Neural cell (in vitro differentiated cells): ENCODE data around the gene MARK3. TPM values are rescaled to one million over a fixed set of nuclear protein-coding genes. Genes with fewer than 3 reads are reported as not detected.

Experiments
- H2AFZ ChIP-seq: fragments of 200-600, 300-800 bp; sonication (generic), shearing (Covaris generic); 2 replicates; pipeline ENCODE4 v1.6.0; 2014; ENCODE audit warnings: low read depth, mild to moderate bottlenecking, antibody characterized with exemption, low read length, moderate library complexity
- H3F3A ChIP-seq: fragments of 200-600 bp; shearing (Covaris generic); 2 replicates; pipeline ENCODE4 v1.6.1; 2016; ENCODE audit warnings: mild to moderate bottlenecking, moderate library complexity, mixed read lengths, antibody characterized with exemption, low read length; ENCODE audit not compliant: insufficient read depth, poor library complexity, severe bottlenecking
- H3K27ac ChIP-seq: fragments of 200-600, 300-800 bp; sonication (generic), shearing (Covaris generic); 2 replicates; pipeline ENCODE4 v1.5.1; 2014; ENCODE audit warnings: mild to moderate bottlenecking, low read length, moderate library complexity
- H3K27me3 ChIP-seq: fragments of 300-800, 200-600 bp; sonication (generic), shearing (Covaris generic); 2 replicates; pipeline ENCODE4 v1.6.0; 2014; ENCODE audit warnings: mild to moderate bottlenecking, low read depth, low read length, moderate library complexity; ENCODE audit not compliant: insufficient read depth
- H3K36me3 ChIP-seq: fragments of 300-800, 200-600 bp; sonication (generic), shearing (Covaris generic); 2 replicates; pipeline ENCODE4 v1.5.1; 2014; ENCODE audit warnings: mild to moderate bottlenecking, antibody characterized with exemption, low read length, moderate library complexity; ENCODE audit not compliant: insufficient read depth
- H3K4me2 ChIP-seq: fragments of 300-800, 200-600 bp; sonication (generic), shearing (Covaris generic); 2 replicates; pipeline ENCODE4 v1.6.0; 2014; ENCODE audit warnings: mild to moderate bottlenecking, low read length
- H3K4me3 ChIP-seq: fragments of 300-800, 200-600 bp; sonication (generic), shearing (Covaris generic); 2 replicates; pipeline ENCODE4 v1.5.1; 2014; ENCODE audit warnings: mild to moderate bottlenecking, low read length, moderate library complexity
- H3K79me2 ChIP-seq: fragments of 200-600 bp; shearing (Covaris generic); replicated peaks from 2 replicates; pipeline ENCODE4 v1.6.0; 2014; ENCODE audit warnings: mild to moderate bottlenecking, low read length, moderate library complexity; ENCODE audit not compliant: insufficient read depth
- H3K9ac ChIP-seq: fragments of 300-800, 200-600 bp; sonication (generic), shearing (Covaris generic); 2 replicates; pipeline ENCODE4 v1.6.1; 2016; ENCODE audit warnings: mild to moderate bottlenecking, low read length, mixed read lengths
- H3K9me2 ChIP-seq: fragments of 200-600 bp; shearing (Covaris generic); 2 replicates; pipeline ENCODE4 v1.6.1; 2016; ENCODE audit warnings: mild to moderate bottlenecking, low read length, mixed read lengths; ENCODE audit not compliant: insufficient read depth
- H3K9me3 ChIP-seq: fragments of 200-600, 300-800 bp; sonication (generic), shearing (Covaris generic); 2 replicates; pipeline ENCODE4 v1.6.1; 2016; ENCODE audit warnings: mild to moderate bottlenecking, mixed run types, low read length, moderate library complexity, mixed read lengths
- H4K20me1 ChIP-seq: fragments of 200-600 bp; shearing (Covaris generic); 2 replicates; pipeline ENCODE4 v1.6.1; 2016; ENCODE audit warnings: mild to moderate bottlenecking, mixed run types; ENCODE audit not compliant: insufficient read depth
- EP300 ChIP-seq: fragments of 450-650 bp; conservative IDR thresholded peaks from 2 replicates; pipeline ENCODE4 v1.6.1; 2014; ENCODE audit warnings: antibody characterized with exemption, mild to moderate bottlenecking, moderate library complexity; ENCODE audit not compliant: poor library complexity, severe bottlenecking
- EZH2 ChIP-seq: fragments of 200-600, 300-800 bp; shearing (Covaris generic), sonication (generic); IDR thresholded peaks from 2 replicates; pipeline ENCODE4 v1.6.1; 2014; ENCODE audit warnings: antibody characterized with exemption, low read length, borderline replicate concordance, mild to moderate bottlenecking; ENCODE audit not compliant: insufficient read depth, poor library complexity, severe bottlenecking
- MXI1 ChIP-seq: fragments of 450-650 bp; conservative IDR thresholded peaks from 2 replicates; pipeline ENCODE4 v1.6.1; 2014; ENCODE audit warnings: antibody characterized with exemption, mild to moderate bottlenecking; ENCODE audit not compliant: poor library complexity, severe bottlenecking
- POLR2AphosphoS5 ChIP-seq: IDR thresholded peaks from 2 replicates; pipeline ENCODE4 v1.6.1; 2012
- RAD21 ChIP-seq: fragments of 450-650 bp; conservative IDR thresholded peaks from 2 replicates; pipeline ENCODE4 v1.6.1; 2014; ENCODE audit warnings: antibody characterized with exemption, mild to moderate bottlenecking, moderate library complexity
- SMC3 ChIP-seq: fragments of 450-650 bp; conservative IDR thresholded peaks from 2 replicates; pipeline ENCODE4 v1.6.1; 2014; ENCODE audit warnings: antibody characterized with exemption, mild to moderate bottlenecking, moderate library complexity; ENCODE audit not compliant: poor library complexity
- TAF1 ChIP-seq: IDR thresholded peaks from 2 replicates; pipeline ENCODE4 v1.6.1; 2012; ENCODE audit warnings: low read depth
- polyA plus RNA-seq: library from polyadenylated mRNA; depleted of rRNA; stranded (reverse); fragments of >200 nt; gene quantifications from 2 replicates; pipeline ENCODE4 v1.2.3, GENCODE V29; 2014
- TF ChIP-seq, protein P1 (sequence below): fragments of 450-650 bp; IDR thresholded peaks from 2 replicates; pipeline ENCODE4 v1.5.1; 2014; ENCODE audit warnings: antibody characterized with exemption, mild to moderate bottlenecking, moderate library complexity; ENCODE audit not compliant: poor library complexity, severe bottlenecking
- TF ChIP-seq, protein P2 (sequence below): IDR thresholded peaks from 2 replicates; pipeline ENCODE4 v1.6.1; 2012; ENCODE audit warnings: borderline replicate concordance

The MARK3 gene
- polyA plus RNA-seq, 1 donor from 2014 or later = 158 TPM

DNA sequence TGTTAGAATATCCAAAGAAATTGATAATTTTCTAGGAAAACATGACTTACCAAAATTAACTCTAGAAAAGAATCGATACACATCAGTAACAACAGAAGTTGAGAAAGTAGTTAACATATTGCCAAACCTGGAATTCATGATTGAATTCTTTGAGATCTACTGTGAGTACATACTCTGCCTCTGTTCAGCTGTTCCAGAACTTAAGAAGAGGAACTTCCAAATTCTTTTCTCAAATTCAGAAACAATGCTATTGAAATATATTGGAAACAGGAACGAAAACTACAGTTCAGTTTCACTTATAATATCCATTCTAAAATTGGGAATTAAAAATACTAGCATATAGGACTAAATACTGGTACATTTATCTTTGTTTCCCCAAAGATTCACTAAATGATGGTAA is 57.9 kb downstream of the MARK3 start:
- Histone ChIP-seq H4K20me1 (peaks cover 7% of the 10 kb centered on the region), H3K36me3 (no peaks in the 10 kb centered on the region), H3K27ac (no peak overlapping the region), H3K9me2 (no peaks in the 10 kb centered on the region), H3K4me2 (no peak overlapping the region), H3K27me3 (no peaks in the 10 kb centered on the region), H3K9ac (no peak overlapping the region), H3K9me3 (no peaks in the 10 kb centered on the region), H3F3A (no peaks in the 10 kb centered on the region), H3K4me3 (no peak overlapping the region), H2AFZ (no peak overlapping the region), H3K79me2 (peaks cover 14% of the 10 kb centered on the region)
- TF ChIP-seq EP300 (no peak), EZH2 (no peak), POLR2AphosphoS5 (no peak), RAD21 (no peak), MXI1 (no peak), SMC3 (no peak), TAF1 (no peak)
- TF ChIP-seq, protein P1, sequence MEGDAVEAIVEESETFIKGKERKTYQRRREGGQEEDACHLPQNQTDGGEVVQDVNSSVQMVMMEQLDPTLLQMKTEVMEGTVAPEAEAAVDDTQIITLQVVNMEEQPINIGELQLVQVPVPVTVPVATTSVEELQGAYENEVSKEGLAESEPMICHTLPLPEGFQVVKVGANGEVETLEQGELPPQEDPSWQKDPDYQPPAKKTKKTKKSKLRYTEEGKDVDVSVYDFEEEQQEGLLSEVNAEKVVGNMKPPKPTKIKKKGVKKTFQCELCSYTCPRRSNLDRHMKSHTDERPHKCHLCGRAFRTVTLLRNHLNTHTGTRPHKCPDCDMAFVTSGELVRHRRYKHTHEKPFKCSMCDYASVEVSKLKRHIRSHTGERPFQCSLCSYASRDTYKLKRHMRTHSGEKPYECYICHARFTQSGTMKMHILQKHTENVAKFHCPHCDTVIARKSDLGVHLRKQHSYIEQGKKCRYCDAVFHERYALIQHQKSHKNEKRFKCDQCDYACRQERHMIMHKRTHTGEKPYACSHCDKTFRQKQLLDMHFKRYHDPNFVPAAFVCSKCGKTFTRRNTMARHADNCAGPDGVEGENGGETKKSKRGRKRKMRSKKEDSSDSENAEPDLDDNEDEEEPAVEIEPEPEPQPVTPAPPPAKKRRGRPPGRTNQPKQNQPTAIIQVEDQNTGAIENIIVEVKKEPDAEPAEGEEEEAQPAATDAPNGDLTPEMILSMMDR = no peak
- TF ChIP-seq, protein P2, sequence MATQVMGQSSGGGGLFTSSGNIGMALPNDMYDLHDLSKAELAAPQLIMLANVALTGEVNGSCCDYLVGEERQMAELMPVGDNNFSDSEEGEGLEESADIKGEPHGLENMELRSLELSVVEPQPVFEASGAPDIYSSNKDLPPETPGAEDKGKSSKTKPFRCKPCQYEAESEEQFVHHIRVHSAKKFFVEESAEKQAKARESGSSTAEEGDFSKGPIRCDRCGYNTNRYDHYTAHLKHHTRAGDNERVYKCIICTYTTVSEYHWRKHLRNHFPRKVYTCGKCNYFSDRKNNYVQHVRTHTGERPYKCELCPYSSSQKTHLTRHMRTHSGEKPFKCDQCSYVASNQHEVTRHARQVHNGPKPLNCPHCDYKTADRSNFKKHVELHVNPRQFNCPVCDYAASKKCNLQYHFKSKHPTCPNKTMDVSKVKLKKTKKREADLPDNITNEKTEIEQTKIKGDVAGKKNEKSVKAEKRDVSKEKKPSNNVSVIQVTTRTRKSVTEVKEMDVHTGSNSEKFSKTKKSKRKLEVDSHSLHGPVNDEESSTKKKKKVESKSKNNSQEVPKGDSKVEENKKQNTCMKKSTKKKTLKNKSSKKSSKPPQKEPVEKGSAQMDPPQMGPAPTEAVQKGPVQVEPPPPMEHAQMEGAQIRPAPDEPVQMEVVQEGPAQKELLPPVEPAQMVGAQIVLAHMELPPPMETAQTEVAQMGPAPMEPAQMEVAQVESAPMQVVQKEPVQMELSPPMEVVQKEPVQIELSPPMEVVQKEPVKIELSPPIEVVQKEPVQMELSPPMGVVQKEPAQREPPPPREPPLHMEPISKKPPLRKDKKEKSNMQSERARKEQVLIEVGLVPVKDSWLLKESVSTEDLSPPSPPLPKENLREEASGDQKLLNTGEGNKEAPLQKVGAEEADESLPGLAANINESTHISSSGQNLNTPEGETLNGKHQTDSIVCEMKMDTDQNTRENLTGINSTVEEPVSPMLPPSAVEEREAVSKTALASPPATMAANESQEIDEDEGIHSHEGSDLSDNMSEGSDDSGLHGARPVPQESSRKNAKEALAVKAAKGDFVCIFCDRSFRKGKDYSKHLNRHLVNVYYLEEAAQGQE = no peak

DNA sequence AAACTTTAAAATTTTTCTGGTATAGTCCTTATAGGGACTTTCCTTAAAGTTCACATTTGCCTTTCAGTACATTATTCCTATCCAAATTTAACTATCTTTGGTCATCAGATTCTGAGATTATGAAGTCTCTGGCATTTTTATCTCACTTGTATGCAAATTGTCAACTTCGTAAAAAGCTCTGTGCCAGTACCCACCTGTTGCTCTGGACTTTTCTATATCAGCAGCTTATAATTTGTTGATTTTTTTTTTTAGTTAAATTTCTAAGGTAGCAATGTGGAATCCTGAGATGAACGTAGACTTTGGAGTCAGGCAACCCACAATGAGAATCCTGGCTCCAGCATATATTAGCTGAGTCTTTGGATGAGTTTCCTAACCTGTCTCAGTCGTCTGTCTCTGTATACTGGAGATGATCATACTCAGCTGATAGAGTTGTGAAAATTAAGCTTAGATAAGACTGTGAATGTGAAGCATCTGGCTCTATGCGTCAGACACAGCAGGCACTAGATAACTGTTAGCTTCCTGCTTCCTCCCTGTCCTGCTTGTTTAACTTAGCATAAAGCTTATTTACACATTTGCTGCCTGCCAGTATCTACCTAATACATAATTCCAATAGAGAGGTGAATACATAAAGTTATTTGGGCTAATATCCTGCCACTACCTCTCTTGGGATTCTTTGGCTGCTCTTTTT is 59.8 kb downstream of the MARK3 start:
- TF ChIP-seq EZH2 (no peak), MXI1 (no peak), EP300 (no peak), POLR2AphosphoS5 (no peak), SMC3 (no peak), TAF1 (no peak), RAD21 (no peak)
- TF ChIP-seq, protein P1 = no peak
- TF ChIP-seq, protein P2 = no peak
- Histone ChIP-seq H3K9me3 (no peaks in the 10 kb centered on the region), H3K4me3 (no peak overlapping the region), H3K36me3 (no peaks in the 10 kb centered on the region), H2AFZ (no peak overlapping the region), H3K9ac (no peak overlapping the region), H3K27me3 (no peaks in the 10 kb centered on the region), H3K9me2 (no peaks in the 10 kb centered on the region), H3K79me2 (peaks cover 18% of the 10 kb centered on the region), H3K4me2 (no peak overlapping the region), H3F3A (no peaks in the 10 kb centered on the region), H3K27ac (no peak overlapping the region), H4K20me1 (peaks cover 7% of the 10 kb centered on the region)
